ENCODE data around the gene IFIT5.

GRCh38 chr10:89392974-89393373, 21.4 kb upstream of the IFIT5 start:
- TF ChIP-seq, protein P1, sequence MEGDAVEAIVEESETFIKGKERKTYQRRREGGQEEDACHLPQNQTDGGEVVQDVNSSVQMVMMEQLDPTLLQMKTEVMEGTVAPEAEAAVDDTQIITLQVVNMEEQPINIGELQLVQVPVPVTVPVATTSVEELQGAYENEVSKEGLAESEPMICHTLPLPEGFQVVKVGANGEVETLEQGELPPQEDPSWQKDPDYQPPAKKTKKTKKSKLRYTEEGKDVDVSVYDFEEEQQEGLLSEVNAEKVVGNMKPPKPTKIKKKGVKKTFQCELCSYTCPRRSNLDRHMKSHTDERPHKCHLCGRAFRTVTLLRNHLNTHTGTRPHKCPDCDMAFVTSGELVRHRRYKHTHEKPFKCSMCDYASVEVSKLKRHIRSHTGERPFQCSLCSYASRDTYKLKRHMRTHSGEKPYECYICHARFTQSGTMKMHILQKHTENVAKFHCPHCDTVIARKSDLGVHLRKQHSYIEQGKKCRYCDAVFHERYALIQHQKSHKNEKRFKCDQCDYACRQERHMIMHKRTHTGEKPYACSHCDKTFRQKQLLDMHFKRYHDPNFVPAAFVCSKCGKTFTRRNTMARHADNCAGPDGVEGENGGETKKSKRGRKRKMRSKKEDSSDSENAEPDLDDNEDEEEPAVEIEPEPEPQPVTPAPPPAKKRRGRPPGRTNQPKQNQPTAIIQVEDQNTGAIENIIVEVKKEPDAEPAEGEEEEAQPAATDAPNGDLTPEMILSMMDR (conservative IDR thresholded peaks at IDR 0.05): no peak
- TF ChIP-seq ZFX (IDR thresholded peaks at IDR 0.05): no peak
